Prostate gland (tissue), 2 donors: ENCODE data around the gene CSMD2.

Source experiments
- POLR2A ChIP-seq: fragments of 450-650 bp; IDR thresholded peaks from one replicate; pipeline ENCODE4 v1.6.1; 2016; ENCODE audit warnings: antibody characterized with exemption, mild to moderate bottlenecking
- POLR2AphosphoS5 ChIP-seq: sonication (generic); formaldehyde crosslinking; IDR thresholded peaks from one replicate; pipeline ENCODE4 v1.6.1; 2017; ENCODE audit warnings: antibody characterized with exemption
- TF ChIP-seq, protein P1 (sequence below), 4 experiments: fragments of 200-600 bp in 2 of 4; fragments of 450-650 bp in 2 of 4; sonication (generic) in 2 of 4; IDR thresholded peaks; 1 replicate in 3 of 4; 2 replicates in 1 of 4; pipeline ENCODE4 v1.5.1; 2016 to 2019; ENCODE audit warnings: antibody characterized with exemption in 4 of 4, mild to moderate bottlenecking in 2 of 4, moderate library complexity in 2 of 4

DNA sequence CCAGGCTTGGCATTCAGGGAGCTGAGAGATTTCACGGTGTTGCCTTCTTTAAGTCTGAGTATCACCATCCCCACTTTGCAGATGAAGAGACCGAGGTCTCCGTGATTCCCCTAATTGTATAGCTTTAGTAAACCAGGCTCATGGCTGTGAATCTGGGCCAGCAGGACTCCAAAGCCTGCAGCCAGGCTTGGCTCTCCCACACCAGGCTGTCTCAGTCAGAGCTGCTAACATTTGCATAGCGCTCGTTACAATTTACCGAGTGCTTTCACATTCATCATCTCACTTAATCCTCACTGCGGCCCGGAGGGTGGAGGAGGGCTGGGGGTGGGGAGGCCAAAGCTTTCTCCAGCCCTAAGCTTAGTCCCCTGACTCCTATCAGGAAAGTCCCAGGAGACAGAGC lies 23.4 kb upstream of the CSMD2 start:
- TF ChIP-seq, protein P1, sequence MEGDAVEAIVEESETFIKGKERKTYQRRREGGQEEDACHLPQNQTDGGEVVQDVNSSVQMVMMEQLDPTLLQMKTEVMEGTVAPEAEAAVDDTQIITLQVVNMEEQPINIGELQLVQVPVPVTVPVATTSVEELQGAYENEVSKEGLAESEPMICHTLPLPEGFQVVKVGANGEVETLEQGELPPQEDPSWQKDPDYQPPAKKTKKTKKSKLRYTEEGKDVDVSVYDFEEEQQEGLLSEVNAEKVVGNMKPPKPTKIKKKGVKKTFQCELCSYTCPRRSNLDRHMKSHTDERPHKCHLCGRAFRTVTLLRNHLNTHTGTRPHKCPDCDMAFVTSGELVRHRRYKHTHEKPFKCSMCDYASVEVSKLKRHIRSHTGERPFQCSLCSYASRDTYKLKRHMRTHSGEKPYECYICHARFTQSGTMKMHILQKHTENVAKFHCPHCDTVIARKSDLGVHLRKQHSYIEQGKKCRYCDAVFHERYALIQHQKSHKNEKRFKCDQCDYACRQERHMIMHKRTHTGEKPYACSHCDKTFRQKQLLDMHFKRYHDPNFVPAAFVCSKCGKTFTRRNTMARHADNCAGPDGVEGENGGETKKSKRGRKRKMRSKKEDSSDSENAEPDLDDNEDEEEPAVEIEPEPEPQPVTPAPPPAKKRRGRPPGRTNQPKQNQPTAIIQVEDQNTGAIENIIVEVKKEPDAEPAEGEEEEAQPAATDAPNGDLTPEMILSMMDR (IDR thresholded peaks at IDR 0.05): no peak
- TF ChIP-seq POLR2AphosphoS5 (no peak), POLR2A (no peak)
